Stimulated activated CD4-positive, alpha-beta T cell treated with anti-CD3 and anti-CD28 coated beads, Interleukin-12 subunit alpha, Interleukin-12 subunit beta, amount 100 ng/mL, for 24 hours (primary cell): ENCODE measurements around the gene PTPN20.
A peak's percentile ranks its signal among the peaks of the same experiment; 100 is the strongest.
"Not testable (repeated sequence)": the region's sequence is repeated elsewhere in the genome, so short reads cannot be mapped to it uniquely, and the experiment has no call there.

Experiments
- DNase-seq, 2 experiments: peaks; one replicate each; pipeline ENCODE4 v3.0.0-alpha.2; 2020; ENCODE audit warnings: low read depth in 2 of 2

Gene PTPN20, protein sequence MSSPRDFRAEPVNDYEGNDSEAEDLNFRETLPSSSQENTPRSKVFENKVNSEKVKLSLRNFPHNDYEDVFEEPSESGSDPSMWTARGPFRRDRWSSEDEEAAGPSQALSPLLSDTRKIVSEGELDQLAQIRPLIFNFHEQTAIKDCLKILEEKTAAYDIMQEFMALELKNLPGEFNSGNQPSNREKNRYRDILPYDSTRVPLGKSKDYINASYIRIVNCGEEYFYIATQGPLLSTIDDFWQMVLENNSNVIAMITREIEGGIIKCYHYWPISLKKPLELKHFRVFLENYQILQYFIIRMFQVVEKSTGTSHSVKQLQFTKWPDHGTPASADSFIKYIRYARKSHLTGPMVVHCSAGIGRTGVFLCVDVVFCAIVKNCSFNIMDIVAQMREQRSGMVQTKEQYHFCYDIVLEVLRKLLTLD

DNA sequence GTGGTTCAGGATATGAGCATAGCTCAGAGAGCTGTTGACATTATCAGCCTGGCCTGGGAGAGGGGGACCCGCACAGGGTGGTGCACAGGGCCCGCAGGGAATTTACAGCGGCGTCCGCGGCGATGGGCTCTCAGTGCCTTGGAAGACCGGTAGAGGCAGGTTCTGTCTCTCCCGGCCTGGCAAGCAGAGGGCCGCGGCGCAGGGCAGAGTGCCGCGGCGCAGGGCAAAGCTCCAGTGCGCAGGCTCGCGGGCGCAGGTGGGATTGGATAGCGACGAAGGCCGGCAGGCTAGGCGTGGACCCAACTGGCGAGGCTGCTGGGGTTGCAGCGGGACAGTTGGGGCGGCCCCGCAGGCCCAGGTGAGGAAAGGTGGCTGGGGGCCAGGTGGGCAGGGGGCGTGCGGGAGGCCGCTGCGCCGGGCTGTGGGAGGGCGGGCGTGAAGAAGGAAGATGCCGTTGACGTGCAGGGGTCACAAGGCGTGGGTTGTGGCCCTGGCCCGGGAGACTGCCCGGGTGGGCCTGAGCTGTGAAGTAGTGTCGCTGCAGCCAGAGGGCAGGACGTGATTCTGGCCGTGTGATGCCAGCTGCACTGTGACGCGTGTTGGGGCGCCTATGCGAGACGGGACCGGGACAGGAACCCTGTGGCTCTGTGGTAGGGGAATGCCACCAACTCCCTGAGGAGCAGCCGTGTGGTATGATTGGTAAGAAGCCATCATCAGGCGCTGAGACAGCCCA lies at the start of gene PTPN20:
Gene PTPN20, plus strand, starts transcription at position 285 of the 733 bp plus-strand sequence. CDS start 21,072 bp downstream, outside the sequence.
- DNase-seq: peak in 1 of 2 experiments; percentile 0

DNA sequence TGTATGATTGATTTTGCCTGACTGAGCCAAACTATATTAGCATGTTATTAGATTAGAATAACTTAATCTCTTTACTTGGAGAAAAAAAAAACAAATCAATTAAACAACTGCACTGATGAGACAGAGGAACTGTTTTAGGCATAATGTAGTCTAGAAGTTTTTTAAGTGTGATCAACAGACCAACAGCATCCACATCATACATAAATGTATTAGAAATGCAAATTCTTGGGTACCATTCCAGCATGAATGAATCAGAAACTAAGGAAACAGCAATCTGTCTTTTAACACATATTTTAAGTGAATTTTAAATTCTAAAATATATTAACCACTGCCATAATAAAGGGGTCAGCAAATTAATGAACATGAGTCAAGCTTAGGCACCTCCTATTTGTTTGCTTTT lies 41.5 kb upstream of the PTPN20 start:
- DNase-seq: not testable (repeated sequence)

DNA sequence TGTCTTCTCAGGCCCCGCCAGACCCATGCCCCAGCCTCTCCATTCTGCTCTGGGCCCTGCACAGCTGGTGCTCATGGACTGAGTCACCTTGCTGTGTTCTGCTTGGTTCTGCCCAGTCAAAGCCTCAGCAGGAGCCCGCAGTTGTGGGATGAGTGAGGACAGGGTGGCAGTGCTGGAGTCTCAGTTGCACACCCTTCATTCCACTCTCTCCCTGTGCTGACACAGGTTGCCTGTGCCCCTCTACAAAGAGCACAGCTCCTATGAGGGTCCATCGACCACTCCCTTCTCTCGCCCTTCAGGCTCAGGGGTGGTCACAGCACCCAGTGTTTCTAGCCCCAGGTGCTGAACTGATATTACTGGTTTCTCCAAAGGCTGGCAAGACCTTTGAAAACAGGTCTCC lies 39.6 kb upstream of the PTPN20 start:
- DNase-seq: not testable (repeated sequence)

DNA sequence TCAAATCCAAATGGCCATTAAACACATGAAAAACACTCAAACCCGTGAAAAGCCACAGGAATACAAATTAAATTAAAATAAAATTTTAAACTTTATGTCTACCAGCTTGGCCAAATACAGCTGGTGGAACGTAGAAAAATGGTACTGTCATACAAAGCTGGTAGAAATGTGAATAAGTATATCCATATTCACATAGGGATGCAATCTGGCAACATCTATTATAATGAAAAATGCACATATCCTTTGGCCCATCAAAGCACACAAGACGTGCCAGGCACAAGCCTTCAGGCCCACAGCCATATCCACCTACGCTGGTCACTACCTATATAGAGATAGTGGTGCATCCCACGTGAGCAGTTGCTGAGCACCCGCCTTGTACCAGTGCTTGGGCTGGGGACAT lies 35.9 kb upstream of the PTPN20 start:
- DNase-seq: not testable (repeated sequence)

DNA sequence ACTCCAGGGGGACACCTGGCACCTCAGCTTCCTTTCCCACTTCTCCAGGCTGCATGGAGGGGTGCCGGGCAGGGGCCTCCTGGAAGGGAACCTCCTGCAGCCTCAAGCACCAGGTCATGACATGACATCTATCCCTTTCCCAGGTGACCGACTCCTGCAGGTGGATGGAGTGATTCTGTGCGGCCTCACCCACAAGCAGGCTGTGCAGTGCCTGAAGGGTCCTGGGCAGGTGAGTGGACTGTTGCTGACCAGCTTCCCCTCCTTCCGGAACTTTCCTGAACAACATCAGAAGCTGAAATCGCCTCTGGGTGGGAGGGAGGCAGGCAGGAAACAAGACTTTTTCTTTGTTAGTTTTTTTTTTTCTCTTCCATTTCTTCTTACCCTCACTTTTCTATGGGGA lies 34.5 kb upstream of the PTPN20 start:
- not testable (repeated sequence) for DNase-seq

DNA sequence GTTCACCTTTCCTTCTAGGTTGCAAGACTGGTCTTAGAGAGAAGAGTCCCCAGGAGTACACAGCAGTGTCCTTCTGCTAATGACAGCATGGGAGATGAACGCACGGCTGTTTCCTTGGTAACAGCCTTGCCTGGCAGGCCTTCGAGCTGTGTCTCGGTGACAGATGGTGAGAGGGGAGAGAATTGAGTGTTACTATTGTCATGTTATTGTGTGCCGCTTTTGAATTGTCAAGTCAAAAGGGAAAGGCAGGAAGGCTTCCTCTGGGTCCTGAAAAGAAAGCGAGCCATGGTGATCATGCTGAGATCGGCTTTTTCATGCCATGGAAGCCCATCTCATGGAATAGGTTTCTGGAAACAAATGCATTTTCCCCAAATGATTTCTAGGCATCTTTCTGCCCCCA lies 32.5 kb upstream of the PTPN20 start:
- not testable (repeated sequence) for DNase-seq

DNA sequence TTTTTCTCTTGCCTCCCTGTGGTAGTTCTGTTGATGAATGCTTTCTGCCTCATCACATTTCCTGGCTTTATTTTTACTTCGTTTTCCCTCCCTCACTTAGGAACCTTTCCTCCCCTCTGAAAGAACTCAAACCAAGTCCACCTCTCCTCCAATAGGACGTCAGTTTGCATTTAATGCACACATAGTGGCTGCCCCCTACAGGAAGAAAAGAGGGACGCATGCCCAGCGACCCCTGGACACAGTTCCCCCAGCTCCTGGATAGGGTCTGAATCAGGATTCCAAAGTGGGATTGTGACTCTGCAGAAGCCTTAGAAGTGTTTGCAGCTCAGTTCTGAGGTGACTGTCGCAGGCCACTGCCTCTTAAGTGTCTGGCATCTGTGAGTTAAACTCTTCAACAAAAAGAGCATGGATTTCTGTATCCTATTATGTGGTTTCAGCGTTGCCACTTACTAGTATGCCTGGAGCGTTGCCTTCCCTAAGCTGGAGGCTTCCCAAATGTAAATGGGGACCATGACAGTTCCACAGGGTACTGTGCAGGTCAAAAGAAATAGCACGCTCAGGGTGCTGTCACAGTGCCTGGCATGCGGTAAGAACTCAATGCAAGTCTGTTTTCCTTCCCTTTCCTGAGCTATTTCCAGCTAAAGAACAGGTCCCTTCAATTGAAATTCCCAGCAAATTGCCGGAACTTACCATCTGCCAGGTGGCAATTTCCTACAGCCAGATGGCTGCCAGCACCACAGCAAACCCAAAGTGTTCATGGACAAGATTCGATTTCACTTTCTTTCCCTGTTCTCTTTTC lies 20.2 kb upstream of the PTPN20 start:
- peak in 1 of 2 experiments; percentile 4 for DNase-seq

DNA sequence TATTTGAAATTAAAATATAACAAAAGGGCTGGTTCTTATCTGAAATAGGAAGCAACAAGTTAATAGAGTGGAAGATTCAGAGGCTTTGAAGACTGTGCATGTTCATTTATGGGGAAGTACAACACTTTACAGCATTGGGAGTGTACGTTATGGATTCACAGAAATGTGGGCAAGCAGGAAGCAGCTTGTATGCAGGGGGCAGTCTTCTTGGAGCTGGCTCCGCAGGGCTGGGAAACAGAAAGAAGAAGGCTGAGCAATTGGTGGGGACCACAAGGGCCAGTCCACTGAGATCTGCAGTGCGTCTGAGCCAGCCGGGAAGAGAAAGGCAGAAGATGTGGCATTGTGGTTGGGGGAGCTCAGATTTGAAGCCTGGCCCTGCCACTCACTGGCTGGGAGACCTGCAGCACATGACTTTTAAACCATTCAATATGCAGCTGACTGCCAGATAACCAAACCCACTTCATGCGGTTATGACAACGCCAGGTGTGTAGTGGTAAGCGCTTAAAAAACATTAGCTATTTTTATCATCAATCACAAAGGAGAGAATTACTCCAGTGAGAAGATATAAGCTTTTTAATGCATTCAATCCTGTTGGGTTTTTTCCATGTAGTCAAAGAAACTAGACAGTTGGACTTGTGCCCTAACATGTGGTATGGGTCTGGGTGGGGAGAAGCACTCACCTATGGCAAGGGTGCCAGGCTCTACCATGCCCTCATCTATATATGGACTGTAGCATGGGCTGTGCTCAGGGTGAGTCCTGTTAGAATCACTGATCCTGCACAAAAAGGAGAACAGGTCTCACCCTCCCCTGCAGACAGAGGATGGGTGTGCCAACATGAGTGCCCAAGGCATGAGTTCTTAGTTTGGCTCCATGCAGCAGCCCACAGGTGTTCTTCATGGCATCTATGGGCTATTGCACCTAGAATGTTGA lies 14.2 kb upstream of the PTPN20 start:
- not testable (repeated sequence) for DNase-seq

DNA sequence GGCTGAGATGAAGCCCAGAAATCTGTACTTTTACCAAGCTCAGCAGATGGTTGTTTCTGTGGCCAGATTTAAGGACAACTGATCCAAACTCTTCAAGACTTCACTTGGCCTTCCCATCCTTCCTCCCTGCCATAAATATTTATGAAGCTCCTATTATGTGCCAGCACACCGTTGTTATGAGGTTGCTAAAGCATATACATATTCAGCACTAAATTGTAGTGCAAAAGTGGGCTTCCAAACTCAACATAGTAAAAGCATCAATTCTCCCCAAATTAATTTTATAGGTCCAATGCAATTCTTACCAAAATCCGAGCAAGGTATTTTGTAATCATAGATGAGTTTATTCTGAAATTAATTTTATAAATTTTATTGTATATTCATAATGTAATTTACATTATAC lies 10.0 kb upstream of the PTPN20 start:
- DNase-seq: not testable (repeated sequence)

DNA sequence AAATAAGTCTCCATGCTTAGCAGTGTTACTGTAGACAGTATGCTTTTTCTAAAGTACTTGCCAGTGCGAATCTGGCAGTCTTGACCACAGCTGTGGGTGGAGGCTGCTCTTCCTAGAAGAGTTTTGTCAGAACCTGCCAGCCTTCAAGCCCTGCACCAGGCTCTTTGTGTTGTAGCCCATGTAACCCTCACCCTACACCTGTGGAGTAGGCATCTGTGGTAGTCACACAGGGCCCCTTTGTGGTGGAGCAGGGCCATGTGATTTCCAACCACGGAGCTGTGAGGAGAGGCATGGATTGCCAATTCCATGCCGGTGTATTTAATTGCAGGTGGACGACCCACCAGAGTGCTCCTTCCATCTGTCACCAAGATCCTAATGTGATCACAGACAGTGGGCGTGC lies 7.4 kb upstream of the PTPN20 start:
- not testable (repeated sequence) for DNase-seq

DNA sequence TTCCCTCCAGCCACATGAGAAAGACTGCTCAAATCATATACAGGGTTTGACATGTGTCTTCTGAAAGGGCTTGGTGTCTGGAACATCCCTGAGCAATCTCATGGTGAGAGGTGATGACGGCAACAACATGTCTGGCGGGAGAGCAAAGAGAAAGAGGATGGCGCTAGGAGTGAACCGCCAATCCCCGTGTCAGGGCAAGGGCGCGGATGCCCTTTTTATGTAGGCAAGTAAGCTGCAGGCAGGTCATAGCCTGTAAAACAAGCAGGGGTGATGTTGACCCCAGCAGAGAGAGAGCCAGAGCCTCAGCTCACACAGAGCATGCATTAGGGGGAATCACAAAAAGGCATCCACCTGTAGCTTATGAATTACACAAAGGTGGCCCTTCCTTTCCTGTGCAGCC lies 4.9 kb upstream of the PTPN20 start:
- not testable (repeated sequence) for DNase-seq

DNA sequence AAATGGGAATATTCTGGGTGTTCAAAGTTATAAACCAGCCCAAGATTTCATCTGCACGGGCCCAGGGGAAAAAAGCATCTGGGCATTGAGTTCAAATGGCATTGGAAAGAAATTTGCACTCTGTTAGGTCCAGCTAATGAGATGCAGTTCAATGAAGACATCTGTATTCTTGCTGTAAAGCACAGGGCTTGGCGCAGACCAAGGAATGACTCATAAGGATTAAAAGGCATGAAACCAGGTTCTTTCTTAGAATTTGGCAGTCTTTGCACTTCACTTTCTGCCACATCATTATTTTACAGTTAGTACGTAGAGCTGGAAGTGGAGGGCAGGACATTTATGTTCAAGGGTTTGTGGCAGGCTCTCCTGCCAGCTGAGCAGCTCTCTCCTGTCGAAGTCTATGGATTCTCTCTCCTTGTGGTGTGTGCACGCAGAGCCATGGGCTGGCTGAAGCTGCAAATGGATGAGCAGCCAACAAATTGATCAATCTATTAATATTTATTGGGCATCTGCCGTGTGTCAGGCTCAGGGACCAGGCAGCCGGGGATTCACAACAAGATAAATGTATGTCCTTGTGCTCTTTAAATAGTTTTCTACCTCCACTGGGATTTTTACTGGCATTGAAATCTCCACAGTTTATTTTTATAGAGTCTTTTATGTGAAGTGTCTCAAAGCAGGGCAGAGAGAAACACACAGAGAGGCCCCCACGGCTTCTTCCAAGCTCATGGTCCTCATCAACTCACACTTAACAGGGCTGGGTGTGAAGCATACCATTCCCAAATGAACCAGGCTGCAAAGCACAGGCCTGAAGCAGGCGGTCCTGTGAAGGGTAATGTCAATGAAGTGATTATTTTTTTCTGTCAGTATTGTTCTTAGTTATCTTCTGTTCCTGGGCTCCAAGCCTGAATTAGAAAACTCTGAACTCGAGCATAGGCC lies 3.8 kb upstream of the PTPN20 start:
- not testable (repeated sequence) for DNase-seq

DNA sequence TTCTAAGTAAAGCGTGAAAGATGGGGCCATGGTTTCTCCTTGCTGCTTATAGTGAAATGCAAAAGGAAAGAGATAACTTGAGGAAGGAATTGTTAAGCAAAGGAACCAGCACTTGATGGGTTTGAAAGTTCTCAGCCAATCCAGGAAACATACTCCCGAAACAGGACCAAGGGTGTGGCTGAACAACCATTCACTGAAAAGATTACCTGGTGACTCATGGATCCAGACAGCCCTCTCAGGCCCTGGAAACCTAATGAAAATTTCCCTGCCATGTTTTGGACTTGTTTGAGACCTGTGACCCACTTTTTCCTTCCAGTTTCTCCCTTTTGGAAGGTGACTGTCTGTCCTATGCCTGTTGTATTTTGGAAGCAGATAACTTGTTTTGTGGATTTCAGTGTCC lies 11.3 kb downstream of the PTPN20 start:
- not testable (repeated sequence) for DNase-seq

DNA sequence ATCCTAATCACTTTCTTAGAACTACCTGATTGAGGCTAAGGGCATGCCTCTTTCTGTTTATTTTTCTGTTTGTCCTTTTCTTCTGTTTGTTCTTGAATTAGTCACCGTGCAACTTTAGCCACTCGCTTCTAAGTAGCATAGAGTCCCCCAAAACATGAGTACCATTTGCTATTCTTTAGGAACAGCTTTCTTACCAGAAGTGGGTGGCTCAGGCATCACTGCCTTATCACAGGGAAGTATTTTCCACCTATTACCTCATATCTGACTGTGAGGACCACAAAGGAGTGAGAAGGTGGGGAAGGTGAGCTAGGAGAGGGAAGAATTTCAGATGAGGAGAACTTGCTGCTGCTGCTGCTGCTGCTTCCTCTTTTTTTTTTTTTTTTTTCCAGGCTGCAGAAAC lies 13.9 kb downstream of the PTPN20 start:
- DNase-seq: not testable (repeated sequence)

DNA sequence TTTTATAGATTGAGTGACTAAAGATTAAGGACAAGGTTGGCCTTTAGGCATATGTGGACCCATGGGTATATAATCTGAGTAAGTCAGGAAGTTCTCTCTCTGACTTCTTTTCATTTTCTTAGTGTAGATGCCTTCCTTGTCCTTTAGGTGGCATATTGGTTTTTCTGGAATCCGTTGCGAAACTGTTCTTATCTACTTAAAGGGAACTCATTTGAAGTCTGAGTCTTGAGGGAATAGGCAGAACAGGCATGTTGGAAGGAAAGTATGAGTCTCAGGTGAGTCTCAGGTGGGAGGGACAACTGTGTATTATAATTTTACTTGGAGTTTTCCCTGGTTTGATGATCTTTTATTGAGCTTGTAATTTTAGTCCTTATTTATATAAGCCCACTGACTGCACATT lies 14.6 kb downstream of the PTPN20 start:
- not testable (repeated sequence) for DNase-seq

DNA sequence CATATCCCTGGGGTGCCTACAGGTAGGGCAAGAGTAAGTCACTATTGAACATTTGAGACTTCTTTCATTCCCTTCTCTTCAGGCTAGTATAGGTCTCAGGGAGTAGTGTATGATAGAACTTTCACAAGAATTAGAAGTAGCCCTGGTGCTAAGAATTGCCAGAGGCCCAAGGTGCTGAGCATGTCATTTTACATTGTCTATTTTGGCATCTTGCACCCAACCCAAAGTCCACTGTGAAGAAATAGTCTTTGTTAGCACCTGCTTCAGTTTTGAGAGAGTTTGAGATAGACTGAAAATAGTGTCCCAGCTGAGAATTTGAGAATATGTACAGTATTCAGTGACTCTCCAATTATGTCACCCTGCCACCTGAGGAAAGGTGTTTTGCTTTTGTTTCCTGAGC lies 17.6 kb downstream of the PTPN20 start:
- DNase-seq: not testable (repeated sequence)

DNA sequence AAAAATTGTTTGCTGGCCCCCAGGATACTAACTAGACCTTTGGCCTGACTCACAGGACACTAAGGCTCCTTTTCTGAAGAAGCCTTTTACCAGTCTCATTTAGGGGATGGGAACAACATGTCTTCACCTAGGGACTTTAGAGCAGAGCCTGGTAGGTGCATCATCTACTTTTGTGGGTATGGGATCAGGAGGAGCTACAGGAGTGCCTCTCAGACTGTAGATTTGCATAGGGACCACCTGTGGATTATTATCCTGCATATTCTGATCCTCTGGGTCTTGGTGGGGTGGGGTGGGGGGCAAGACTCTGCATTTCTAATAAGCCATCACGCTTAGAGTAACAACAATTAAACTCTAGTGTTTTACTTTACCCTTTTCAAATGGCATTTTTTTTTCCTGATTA lies 21.2 kb downstream of the PTPN20 start:
- DNase-seq: not testable (repeated sequence)

DNA sequence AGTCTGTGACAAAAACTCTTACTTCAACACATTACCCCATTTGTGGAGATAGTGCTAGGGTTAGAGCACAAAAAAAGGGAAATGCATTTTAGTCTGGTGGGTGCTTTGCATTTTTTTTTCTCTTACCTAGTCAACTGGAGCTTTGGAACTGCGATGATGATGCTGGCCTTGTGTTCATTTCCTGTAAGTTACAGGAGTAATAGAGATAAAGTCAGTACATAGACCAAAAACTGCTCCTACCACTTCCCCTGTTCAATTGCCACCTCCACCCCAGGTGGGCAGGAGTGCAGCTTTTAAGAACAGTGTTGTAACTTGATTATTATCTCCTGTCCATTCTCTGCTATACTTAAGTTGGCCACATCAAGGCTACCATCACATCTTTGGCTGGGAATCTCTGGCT lies 29.9 kb downstream of the PTPN20 start:
- not testable (repeated sequence) for DNase-seq

DNA sequence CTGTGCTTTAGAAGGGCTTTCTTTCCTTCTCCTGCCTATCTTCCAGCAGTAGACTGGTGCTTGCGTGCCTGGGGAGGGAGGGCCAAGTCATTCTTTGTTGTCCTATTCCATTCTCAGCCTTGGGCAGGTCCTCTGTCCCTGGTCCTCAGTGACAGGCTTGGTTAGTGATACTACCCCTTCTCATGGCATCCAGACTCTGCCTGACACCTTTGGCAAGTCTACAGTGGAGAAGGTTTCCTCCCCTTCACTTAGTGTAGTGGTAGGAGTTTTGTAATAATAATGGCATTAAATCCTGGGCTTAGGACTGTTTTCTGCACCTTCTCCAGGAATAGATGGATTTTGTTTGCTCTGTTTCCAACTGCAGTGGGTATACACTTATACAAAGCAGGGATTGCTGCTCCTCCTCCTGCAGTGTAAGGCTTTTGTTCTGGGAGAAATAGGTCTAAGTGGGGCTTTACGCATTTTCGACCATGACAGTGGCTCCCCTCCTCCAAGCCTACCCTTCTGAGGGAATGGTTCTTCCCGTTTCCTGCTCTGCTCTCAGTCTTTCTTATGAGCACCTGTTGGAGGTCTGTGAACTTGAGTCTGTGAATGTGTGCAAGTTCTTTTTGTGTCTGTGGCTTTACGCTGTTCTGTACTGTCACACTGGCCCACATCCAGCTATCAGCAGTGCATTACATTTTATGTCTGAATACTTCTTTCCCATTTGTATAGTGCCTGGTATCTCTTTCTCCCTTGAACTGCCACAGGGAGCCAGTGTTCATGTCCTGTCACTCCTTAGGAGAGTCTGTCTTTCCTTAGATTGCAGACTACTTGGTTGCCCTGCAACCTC lies 37.7 kb downstream of the PTPN20 start:
- not testable (repeated sequence) for DNase-seq
